ENCODE data around the gene VAV3. TPM values are rescaled to one million over a fixed set of nuclear protein-coding genes. Genes with fewer than 3 reads are reported as not detected.

Gene VAV3, protein sequence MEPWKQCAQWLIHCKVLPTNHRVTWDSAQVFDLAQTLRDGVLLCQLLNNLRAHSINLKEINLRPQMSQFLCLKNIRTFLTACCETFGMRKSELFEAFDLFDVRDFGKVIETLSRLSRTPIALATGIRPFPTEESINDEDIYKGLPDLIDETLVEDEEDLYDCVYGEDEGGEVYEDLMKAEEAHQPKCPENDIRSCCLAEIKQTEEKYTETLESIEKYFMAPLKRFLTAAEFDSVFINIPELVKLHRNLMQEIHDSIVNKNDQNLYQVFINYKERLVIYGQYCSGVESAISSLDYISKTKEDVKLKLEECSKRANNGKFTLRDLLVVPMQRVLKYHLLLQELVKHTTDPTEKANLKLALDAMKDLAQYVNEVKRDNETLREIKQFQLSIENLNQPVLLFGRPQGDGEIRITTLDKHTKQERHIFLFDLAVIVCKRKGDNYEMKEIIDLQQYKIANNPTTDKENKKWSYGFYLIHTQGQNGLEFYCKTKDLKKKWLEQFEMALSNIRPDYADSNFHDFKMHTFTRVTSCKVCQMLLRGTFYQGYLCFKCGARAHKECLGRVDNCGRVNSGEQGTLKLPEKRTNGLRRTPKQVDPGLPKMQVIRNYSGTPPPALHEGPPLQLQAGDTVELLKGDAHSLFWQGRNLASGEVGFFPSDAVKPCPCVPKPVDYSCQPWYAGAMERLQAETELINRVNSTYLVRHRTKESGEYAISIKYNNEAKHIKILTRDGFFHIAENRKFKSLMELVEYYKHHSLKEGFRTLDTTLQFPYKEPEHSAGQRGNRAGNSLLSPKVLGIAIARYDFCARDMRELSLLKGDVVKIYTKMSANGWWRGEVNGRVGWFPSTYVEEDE
- 28.5 TPM for total RNA-seq (2013)
- polyA plus RNA-seq = 1 to 10 TPM; 5.4 to 9.2 (median 9.0) TPM
- polyA minus RNA-seq = 8.9 TPM in 2 replicates
- total RNA-seq = 27.9 to 108 (median 77.4) reads per million in 11 experiments

DNA sequence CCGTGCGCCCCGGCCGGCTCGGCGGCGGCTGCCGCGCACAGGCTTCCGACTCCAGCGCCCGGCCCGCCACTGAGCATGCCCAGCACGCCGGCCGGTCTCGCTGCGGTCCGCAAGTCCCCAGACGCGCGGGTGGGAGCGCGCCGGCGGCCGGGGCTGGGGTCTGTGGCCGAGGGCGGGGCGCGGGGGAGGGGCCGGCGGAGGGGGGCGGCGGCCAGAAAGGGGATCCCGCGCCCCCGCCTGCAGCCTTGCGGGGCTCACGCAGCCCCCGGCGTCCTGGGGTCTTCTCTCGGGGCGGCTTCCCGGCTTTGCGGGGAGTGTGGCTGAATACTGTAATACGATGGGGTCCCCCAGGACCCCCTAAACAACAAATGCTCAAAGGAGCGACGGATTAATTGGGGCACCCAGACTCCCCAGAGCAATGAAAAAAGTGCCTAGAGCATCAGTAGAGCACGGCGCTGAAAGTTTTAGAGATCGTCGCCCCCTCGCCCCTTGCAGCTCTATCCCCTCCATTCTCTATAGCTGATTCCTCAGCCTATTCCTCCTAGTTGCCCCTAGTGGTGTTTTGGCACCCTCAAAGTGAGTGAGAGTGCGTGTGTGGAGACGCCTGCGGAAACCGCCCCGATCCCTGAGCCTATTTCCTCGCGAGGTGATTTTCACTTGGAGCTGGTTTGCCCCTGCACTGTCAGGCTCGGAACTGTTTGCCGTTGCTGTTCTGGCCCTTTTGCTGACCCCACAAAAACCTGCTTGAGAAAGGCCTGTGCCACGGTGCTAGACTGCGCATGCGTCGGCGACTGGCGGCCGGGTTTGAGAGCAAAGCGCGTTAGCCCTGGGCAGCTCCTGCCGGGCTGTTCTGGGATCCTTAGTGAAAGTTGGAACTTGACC lies at the start of gene VAV3:
Gene VAV3 (minus strand): TSS at position 71 of the 882 bp plus-strand sequence. CDS start 311 bp downstream, outside the sequence.
- H2AFZ ChIP-seq (ENCODE audit: insufficient read depth, low read depth, low read length, poor library complexity, severe bottlenecking) = peak within 1 kb of the TSS; percentile 94
- under 1% methylated on average over 56 of the region's 73 CpGs for WGBS (ENCODE audit: insufficient coverage)
- TF ChIP-seq, protein P1, sequence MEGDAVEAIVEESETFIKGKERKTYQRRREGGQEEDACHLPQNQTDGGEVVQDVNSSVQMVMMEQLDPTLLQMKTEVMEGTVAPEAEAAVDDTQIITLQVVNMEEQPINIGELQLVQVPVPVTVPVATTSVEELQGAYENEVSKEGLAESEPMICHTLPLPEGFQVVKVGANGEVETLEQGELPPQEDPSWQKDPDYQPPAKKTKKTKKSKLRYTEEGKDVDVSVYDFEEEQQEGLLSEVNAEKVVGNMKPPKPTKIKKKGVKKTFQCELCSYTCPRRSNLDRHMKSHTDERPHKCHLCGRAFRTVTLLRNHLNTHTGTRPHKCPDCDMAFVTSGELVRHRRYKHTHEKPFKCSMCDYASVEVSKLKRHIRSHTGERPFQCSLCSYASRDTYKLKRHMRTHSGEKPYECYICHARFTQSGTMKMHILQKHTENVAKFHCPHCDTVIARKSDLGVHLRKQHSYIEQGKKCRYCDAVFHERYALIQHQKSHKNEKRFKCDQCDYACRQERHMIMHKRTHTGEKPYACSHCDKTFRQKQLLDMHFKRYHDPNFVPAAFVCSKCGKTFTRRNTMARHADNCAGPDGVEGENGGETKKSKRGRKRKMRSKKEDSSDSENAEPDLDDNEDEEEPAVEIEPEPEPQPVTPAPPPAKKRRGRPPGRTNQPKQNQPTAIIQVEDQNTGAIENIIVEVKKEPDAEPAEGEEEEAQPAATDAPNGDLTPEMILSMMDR (IDR thresholded peaks at IDR 0.05) = peak; percentile 24

More for the DNA sequence above, at the start of gene VAV3:
- Mint-ChIP-seq H3K36me3 (peaks cover 3% of the 10 kb centered on the region in 2 donors), H3K4me1 (peaks cover 35% of the 10 kb centered on the region), H3K27me3 (ENCODE audit: low read depth in 3 of 3) (peaks cover 0 to 4% (median 0%) of the 10 kb centered on the region in 3 donors), H3K4me3 (peak within 1 kb of the TSS; percentile 99), H3K27ac (peak within 1 kb of the TSS; percentile 95 to 99 (median 97)), H3K9me3 (peaks cover 0 to 2% (median 0%) of the 10 kb centered on the region in 7 donors)
- H3K4me3 ChIP-seq (replicated peaks in 1 of 3; ENCODE audit: low read depth in 2 of 3, low read length in 3 of 3) = peak within 1 kb of the TSS; percentile 94 to 99 (median 94)
- peak within 1 kb of the TSS; percentile 78 for H3K9ac ChIP-seq (ENCODE audit: insufficient read depth, low read length, poor library complexity, severe bottlenecking)
- no peaks in the 10 kb centered on the region for H3K27me3 ChIP-seq (ENCODE audit: control insufficient read depth in 2 of 2, insufficient read depth in 2 of 2, low read length in 2 of 2)
- DNase-seq = peak; percentile 55 to 68 (median 58)
- H3K4me2 ChIP-seq (replicated peaks; ENCODE audit: extremely low read depth, low read length, poor library complexity, severe bottlenecking) = peak within 1 kb of the TSS; percentile 99
- intact Hi-C loops (cut with micrococcal nuclease) = loop anchor here (2.0 to 10.0 kb wide), 6 partner anchors 25 to 181 kb away; no protein-coding TSS in a partner anchor
- H3K4me1 ChIP-seq (ENCODE audit: control insufficient read depth in 1 of 2, insufficient read depth in 2 of 2, low read length in 2 of 2) = peaks cover 19 to 34% of the 10 kb centered on the region in 2 donors
- H3K27ac ChIP-seq (ENCODE audit: low read depth in 1 of 2, low read length in 2 of 2) = peak within 1 kb of the TSS; percentile 89 to 94
- H3K9me3 ChIP-seq (replicated peaks in 1 of 2; ENCODE audit: control insufficient read depth in 1 of 2, insufficient read depth in 1 of 2, low read length in 2 of 2) = no peaks in the 10 kb centered on the region
- no peaks in the 10 kb centered on the region for H4K20me1 ChIP-seq (ENCODE audit: insufficient read depth, low read length)
- peaks cover 43% of the 10 kb centered on the region for H3K79me2 ChIP-seq (ENCODE audit: insufficient read depth, low read length)
- H3K36me3 ChIP-seq (replicated peaks in 1 of 2; ENCODE audit: control insufficient read depth in 1 of 2, insufficient read depth in 2 of 2, low read length in 2 of 2) = no peaks in the 10 kb centered on the region

Data from CD14-positive monocyte (primary cell).